NCI-H1694 treated with DMSO at 0.1 percent for 48 hours (cell line): ENCODE results near the gene IQCE.

Source experiments
- DNase-seq: peaks from one replicate; lab custom pipeline; 2025; lab: John Stamatoyannopoulos, UW

Gene IQCE, protein sequence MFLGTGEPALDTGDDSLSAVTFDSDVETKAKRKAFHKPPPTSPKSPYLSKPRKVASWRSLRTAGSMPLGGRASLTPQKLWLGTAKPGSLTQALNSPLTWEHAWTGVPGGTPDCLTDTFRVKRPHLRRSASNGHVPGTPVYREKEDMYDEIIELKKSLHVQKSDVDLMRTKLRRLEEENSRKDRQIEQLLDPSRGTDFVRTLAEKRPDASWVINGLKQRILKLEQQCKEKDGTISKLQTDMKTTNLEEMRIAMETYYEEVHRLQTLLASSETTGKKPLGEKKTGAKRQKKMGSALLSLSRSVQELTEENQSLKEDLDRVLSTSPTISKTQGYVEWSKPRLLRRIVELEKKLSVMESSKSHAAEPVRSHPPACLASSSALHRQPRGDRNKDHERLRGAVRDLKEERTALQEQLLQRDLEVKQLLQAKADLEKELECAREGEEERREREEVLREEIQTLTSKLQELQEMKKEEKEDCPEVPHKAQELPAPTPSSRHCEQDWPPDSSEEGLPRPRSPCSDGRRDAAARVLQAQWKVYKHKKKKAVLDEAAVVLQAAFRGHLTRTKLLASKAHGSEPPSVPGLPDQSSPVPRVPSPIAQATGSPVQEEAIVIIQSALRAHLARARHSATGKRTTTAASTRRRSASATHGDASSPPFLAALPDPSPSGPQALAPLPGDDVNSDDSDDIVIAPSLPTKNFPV

DNA sequence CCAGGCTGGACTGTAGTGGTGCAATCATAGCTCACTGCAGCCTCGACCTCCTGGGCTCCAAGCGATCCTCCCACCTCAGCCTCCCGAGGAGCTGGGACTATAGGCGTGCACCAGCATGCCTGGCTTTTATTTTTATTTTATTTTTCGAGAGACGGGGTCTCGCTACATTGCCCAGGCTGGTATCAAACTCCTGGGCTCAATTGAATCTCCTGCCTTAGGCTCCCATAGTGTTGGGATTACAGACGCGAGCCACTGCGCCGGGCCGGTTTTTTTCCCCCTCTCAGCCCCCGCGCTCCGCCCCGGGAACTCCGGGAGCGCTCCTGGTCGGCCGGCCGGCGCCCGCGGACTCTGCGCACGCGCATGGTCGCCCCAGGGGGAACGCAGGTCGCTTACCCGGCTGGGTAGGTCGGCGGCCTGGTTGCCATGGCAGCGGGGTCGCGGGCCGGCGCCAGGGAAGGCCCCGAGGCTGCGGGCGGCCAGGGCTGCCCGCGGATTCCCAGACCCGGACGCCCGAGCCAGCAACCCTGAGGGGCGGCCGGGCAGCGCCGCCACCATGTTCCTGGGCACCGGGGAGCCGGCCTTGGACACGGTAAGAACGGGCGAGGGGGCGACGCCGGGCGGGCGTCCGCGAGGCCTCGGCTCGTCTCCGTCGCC is at the start of gene IQCE:
IQCE (plus strand) TSS at position 351 of the 654 bp plus-strand sequence; CDS start at position 554, 203 bp downstream.
- DNase-seq, result peak; percentile 32

DNA sequence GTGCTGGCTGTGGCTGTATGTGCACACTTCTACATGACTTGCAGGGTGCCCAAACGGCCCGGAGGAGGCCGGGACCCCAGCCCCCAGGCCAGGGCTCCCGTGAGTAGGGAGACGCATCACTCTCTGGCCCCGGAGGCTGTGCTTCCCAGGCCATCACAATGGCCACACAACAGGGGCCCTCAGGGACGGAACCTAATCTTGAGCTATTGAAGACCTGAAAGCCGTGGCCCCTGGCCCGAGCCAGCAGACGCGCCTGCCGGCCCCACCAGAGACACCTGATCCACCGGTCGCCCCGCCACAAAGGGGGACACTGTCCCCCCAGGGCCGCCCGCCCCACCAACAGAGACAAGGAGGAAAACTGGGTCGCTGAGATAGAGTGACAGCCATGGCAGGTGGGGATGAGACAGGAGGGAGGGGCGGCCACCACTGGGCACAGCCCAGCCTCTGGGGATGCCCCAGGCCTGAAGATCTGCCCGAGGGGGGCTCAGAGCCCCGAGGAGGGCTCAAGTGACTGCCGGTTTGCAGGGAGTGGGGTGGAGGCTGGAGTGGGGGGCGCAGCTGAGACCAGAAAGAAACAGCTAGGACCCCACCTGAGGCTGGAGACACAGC is 49.4 kb upstream of the IQCE start:
- DNase-seq, result no peak

DNA sequence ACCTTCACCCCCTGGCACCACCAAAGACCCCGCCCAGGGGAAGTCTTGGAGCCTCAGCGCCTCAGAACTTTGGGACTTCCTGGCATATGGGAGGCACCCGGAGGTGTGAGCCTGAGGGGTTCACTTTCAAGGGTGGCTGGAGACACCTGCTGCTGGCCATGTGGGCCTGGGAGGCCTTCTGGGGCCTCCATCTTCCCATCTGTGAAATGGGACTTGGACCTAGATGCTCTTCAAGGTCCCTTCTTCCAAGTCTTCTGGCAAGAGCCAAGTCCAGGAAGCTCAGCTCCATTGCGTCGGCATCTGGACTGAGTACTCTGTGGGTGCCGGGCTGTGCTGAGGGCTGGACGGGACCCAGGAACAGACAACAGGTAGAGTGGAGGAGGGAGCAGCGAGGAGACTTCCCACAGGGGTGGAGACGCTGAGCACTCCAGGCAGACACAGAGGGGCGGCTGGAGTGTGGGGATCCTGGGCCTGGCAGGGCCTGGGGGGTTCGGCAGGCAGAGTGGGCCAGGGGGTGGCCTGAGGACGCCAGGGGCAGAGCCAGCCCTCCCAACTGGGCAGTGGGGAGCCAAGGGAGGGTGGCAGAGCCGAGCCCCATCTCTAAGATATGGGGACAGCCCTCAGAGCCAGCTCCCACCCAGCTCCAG is 48.5 kb upstream of the IQCE start:
- no peak for DNase-seq

DNA sequence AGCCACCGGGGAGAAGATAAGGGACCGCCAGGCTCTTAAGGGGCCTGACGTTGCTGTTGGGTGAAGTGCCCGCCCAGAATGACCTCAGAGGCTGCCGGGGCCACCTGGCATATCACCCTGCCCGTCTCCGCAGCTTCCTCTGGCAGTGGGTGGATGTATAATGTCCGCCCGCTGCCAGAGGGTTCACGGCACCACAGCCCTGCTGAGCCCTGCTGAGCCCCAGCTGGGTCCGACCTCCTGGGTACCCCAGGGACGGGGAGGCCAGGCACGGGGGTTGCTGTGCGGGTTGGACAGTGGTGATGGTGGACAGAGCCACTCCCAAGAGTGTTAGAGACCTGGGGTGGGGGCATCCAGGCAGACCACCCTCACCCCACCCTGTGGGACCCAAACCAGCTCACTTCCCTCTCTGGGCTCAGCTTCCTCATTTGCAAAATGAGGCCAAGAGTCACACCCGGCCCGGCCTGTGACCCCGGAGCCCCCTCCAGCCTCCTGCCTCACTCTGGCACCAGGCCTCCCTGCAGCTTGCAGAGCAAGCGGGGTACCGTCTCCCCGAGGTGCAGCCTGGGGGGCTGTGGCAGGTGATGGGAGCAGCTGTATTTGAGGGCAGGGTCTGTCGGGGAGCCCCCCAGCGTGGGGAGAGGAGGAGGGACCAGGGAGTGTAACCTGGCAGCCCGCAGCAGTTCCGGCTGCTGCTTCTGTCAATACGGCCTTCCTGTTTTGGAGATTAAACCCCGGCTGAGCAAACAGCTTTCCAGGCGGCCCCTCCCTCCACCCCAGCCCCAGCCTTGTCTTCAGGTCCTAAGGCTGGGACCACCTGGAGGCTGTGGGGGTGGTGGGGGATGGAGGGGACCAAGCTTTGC is 47.6 kb upstream of the IQCE start:
- peak; percentile 29 for DNase-seq

DNA sequence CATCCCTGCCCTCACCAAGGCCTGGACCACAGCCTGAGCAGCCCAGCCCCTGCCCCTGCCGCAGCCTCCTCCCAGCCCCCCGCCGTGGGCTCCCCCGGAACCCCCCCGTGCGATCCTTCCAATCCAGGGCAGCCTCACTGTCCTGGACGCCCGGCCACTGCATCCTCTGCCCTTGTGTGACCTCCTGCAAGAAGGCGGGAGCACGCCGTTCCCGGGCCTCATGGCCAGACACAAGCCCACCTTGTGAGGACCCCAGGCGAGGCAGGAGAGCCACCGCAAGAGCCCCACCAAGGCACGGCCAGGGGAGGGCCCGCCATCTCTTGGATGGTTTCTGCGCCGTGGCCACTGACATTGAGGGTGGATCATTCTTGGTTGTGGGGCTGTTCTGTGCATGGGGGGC is 47.0 kb upstream of the IQCE start:
- no peak for DNase-seq

DNA sequence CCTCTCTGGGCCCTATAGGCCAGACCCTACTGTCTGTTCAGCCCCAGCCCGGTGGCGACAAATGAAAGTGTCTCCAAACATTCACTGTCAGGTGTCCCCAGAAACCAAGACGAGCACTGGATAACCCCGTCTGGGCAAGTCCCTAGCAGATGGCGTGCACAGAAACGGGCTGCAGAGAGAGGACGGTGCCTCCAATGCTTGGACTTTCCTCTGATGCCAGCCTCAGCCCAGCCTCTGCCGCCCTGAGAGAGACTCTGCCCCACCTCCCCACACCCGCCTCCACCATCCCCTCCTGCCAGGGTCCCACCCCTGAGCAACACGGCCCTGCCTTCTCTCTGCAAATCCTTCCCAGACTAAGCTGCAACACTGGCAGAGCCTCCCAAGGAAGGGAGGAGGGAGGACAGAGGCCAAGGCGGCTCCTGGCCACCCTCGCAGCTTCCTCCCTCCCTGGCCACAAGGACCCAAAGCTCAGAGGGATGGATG is 46.6 kb upstream of the IQCE start:
- no peak for DNase-seq

DNA sequence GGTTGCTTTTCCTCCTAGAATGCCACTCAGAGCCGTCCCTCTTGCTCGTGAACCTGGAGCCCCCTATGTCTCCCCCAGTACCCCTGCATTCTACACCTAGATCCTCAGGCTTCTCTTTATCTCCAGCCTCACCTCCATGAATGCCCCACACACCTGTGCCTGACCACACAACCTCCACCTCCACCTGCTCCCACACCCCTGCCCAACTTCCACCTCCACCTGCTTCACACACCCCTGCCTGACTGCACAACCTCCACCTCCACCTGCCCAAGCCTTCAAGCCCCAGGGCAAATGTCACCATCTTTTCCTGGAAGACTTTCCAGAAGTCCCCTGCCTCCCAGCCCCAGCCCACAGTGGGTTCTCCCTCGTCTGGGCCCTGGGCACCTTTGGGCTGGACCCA is 46.1 kb upstream of the IQCE start:
- no peak for DNase-seq

DNA sequence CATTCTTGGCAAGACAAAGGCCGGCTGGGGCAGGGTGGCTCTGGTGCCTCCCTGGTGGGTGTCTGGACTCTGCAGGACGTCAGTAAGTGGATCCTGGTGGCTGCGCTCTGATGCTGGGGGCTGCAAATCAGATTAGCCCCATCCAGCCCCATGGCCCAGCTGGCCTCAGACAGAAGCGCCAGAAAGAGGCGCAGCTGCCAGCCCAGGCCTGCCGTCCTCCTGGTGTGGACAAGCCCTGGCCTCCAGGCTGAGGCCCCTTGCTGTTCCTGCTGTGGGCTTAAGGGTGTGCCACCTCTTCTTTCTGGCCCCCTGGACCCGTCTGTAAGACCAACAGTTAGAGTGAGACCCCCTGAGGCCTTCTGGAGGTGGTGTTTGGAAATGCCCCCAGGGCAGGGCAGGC is 45.1 kb upstream of the IQCE start:
- DNase-seq, result no peak

DNA sequence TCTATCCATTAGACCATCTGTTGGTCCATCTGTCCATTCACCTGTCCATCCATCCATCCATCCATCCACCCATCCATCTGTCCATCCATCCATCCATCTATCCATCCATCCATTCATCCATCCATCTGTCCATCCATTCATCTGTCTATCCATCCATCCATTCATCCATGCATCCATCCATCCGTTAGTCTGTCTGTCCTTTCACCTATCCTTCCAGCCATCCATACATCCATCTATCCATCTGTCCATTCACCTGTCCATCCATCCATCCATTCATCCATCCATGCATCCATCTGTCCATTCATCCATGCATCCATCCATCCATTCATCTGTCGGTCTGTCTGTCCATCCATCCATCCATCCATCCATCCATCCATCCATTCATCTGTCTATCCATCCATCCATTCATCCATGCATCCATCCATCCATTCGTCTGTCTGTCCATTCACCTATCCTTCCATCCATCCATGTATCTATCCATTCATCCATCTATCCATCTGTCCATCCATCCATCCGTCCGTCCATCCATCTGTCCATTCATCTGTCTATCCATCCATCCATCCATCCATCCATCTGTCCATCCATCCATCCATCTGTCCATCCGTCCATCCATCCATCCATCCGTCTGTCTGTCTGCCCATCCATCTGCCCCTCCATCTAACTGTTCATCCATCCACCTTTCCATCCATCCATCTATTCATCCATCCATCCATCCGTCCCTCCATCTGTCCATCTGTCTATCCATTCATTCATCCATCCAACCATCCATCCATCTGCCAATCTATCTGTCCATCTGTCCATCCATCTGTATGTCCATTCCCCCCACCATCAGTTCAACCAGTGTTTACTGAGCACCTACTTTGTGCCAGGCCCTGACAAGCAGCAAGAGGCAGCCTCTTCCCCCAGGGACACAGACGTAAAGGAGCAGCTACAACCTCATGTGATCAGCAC is 44.0 kb upstream of the IQCE start:
- no peak for DNase-seq

DNA sequence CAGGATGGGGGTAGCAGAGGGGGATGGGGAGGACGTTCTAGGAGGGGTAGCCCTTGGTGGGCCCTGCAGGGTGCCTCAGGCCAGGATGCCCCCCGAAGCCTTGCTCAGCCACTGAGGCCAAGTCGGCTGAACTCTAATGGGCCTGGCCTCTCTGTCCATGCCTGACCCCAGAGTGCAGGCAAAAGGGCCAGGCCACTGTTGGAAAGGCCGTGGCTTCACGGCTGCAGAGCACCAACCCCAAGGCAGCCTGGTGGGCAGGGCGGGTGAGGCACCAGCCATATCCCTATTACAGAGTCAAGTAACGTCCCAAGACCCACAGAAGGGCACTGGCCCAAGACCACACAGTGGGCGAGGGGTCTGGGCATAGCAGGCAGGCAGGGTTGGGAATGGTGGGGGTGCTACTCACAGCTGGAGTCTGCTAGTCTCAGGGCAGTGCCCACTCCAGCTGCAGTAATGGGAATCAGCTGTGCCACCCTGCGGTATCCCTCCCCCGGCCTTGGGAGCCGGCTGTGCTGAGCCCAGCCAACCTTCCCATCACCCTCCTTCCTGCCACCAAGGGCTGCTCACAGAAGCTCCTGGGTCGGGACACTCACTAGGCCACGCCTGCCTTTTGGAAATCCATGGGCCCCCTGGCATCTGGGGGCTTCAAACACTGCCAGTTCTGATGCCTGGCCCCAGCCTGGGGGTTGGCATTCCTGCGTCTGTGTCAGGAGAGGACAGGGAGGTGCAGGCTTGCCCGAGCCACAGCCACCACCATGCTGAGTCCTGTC is 43.2 kb upstream of the IQCE start:
- no peak for DNase-seq

DNA sequence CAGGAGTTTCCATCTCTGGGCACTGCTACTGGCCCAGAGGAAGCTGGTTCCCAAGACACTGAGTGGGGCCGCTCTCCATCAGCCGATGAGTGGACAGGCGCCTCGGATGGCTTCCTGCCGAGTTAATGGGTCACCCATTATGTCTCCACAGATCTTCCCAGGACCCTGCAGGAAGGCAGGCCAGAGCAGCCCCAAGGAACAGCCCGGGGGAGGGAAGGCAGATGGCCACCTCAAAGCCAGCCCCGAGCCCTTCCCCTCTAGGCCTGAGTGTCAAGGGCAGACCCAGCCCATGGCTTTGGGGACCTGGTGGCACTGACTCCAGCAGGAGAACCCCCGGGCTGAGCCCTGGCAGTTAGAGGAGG is 42.6 kb upstream of the IQCE start:
- no peak for DNase-seq

DNA sequence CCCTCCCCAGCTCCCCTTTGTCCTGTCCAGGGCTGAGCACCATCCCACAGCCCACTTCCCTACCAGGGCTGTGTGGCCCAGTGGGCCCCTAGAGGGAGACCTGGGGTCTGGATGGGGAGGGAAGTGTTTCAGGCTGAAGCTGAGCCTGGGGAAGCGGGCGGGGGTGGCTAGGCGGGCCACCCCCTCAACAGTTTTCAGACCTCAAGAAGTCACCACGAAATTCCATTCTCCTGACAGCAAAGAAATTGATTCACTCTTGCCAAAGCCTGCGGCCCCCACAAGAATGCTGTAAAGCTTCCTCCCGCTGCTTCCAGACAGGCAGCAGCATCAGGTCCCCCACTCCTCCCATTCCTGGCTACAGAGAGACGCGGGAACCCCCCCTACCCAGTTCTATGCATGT is 41.8 kb upstream of the IQCE start:
- no peak for DNase-seq

DNA sequence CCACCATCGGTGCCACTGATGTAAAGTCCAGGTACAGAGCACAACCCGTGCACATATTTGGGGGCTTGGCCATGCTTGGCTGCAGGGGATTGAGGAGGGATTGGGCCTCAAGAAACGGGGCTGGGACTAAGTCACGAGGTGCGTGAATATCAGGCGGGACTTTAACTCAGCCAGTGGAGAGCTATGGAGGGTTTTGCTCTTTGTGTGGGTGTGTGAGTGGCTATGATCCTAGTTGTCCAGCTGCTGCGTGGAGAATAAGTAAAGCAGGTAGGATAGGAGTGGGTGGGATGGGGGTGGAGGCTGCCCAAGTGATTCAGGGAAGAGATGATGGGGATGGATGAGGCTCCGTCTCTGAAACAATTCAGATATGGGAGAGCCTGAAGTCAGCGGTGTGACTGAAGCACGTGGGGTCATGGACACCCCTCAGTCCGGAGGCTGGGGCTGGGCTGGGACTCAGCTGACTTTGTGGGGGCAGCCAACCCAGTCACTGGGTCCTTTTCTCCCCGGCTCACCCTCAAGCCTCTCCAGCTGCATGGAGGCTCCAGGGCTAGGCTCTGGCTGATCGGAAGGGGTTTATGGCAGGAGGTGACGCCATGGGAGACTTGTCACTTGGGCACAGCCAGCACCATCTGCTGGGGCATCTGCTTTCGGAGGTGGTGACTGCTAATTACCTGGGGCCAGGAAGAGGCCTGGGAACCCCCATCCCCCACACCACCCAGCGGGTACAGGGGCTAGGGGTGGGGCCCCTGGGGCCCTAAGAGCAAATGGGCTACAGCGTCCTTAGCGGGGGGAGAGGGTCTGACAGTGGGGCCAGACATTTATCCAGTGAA is 40.9 kb upstream of the IQCE start:
- peak; percentile 89 for DNase-seq

DNA sequence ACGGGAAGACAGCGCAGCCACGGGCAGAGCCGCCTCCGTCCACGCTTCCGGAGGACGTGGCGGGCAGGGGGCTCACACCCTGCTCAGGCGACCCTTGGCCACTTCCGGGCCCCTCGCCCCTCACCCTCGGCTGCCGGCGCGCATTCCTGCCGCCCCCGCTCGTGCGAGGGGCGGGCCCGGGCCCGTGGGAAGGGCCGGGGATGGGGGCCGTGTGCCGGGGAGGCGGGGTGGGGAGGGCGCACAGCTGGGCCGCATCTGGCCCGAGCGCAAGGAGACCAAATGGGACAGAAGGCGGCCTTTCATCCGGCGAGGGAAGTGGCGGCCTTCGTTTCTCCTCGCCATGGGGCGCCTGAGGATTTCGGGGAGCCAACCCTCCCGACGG is 40.1 kb upstream of the IQCE start:
- no peak for DNase-seq

DNA sequence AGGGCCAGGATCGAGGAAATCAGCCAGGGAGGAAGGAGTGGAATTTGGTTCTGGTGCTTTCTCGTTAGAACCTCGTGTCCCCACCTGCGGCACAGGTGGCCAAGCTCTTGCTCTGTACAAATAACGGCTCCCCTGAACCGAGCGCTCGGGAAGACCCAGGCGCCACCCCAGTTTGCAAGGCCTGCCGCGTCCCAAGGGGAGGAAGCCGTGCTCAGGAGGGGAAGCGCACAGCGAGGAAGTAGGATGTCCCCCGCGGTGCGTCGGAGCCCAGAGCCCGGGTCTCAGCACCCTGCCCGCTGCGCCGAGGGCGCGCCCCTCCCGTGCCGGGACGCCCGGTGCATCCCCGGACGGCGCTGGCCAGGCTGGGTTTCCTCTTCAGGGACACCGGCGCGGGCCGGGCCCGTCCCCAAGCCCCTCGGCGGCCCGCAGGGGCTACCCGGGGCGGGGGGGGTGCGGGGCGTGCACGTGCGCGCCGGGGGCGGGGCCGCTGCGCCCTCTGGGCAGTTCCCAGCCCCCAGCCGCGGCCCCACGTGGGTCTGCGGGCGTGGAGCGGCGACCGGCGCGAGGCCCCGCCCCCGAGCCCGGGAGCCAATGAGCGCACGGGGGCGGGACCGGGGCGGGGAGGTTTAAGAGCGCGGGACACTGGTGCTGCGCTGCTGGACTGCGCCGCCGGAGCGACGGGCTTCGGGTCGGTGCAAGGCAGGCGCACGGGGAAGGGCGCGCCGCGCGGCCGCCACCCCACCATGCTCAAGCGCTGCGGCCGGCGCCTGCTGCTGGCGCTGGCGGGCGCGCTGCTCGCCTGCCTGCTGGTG is 39.5 kb upstream of the IQCE start, which contains the start of gene LFNG:
LFNG (plus strand) TSS at position 656 of the 812 bp plus-strand sequence; CDS start at position 744, 88 bp downstream.
- DNase-seq, result peak; percentile 84

DNA sequence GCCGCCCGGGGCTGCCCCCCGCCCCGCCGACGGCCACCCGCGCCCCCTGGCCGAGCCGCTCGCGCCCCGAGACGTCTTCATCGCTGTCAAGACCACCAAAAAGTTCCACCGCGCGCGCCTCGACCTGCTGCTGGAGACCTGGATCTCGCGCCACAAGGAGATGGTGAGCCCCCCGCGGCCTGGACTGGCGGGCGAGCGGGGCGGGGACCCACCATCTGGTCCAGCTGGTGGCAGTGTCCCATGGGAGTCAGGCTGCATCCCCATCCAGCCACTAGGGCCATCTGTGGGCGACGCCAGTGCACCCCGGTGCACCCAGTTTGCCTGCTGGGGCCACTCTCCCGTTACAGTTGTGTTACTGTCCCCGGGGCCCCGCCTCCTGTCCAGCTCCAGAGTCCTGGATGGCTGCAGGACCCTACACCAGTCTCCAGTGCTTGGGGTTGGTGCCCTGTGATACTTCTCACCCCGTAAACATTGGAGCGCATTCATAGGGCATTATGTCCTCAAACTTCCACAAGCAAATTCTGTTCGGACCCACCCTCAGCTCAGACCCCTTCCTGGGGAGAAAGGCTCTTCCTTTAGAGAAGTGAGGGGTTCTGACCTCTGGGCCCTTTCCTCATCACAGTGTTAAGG is 38.5 kb upstream of the IQCE start:
- DNase-seq, result no peak
